WERI-Rb-1 (cell line): ENCODE results near the gene SMARCA4.

Experiments used
- DNase-seq: peaks from one replicate; pipeline ENCODE4 v3.0.0-alpha.2; 2020
- H3K27ac ChIP-seq: fragments of 250-450 bp; sonication (Bioruptor Pico); 2 replicates; pipeline ENCODE4 v1.5.1; 2020; ENCODE audit warnings: mild to moderate bottlenecking, moderate library complexity
- H3K27me3 ChIP-seq: fragments of 250-450 bp; sonication (Bioruptor Pico); 2 replicates; pipeline ENCODE4 v1.5.1; 2021; ENCODE audit warnings: mild to moderate bottlenecking, low read depth, moderate library complexity; ENCODE audit not compliant: insufficient read depth, severe bottlenecking
- H3K36me3 ChIP-seq: fragments of 250-450 bp; sonication (Bioruptor Pico); 2 replicates; pipeline ENCODE4 v1.5.1; 2020; ENCODE audit warnings: mild to moderate bottlenecking, moderate library complexity
- H3K4me3 ChIP-seq: 2 replicates; pipeline ENCODE4 v1.5.1; 2011; ENCODE audit warnings: low read depth, mild to moderate bottlenecking, control low read depth, low read length
- H3K9me3 ChIP-seq: fragments of 250-450 bp; sonication (Bioruptor Pico); 2 replicates; pipeline ENCODE4 v1.5.1; 2021; ENCODE audit warnings: mild to moderate bottlenecking, moderate library complexity; ENCODE audit not compliant: severe bottlenecking
- CTCF ChIP-seq: IDR thresholded peaks from 2 replicates; pipeline ENCODE4 v1.5.1; 2011; ENCODE audit warnings: low read depth, mild to moderate bottlenecking, control low read depth, inconsistent platforms, low read length

Gene SMARCA4

DNA sequence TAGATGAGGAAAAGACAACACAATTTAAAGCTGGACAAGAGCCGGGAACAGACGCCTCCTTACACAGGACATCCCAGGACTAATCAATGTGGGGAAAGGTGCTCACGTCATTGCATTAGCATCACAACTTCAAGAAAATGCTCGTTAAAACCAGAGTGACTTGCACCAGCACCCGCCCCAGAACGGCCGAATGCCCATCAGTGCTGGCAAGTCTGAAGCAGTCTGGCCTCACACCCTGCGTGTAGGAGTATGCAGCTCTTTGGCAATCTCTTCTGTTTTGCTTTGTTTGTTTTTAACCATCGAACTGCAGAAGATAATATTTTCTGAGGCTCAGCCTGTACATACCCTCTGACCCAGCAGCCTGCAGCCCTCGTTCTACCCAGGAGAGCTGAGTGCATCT lies 83.6 kb downstream of the SMARCA4 start:
- DNase-seq = no peak
- Histone ChIP-seq H3K9me3 (no peaks in the 10 kb centered on the region), H3K27me3 (no peaks in the 10 kb centered on the region), H3K4me3 (no peak overlapping the region), H3K27ac (no peak overlapping the region), H3K36me3 (peaks cover 87% of the 10 kb centered on the region)
- no peak for TF ChIP-seq CTCF

GRCh38 chr19:11045536-11045935 lies 84.7 kb downstream of the SMARCA4 start:
- Histone ChIP-seq H3K36me3 (peaks cover 89% of the 10 kb centered on the region), H3K27ac (no peak overlapping the region), H3K4me3 (no peak overlapping the region), H3K9me3 (no peaks in the 10 kb centered on the region), H3K27me3 (no peaks in the 10 kb centered on the region)
- no peak for TF ChIP-seq CTCF
- DNase-seq = no peak

- no peak for DNase-seq
- peaks cover 79% of the 10 kb centered on the region for H3K36me3 ChIP-seq
- no peak for TF ChIP-seq CTCF
- no peak overlapping the region for H3K27ac ChIP-seq
- no peaks in the 10 kb centered on the region for H3K9me3 ChIP-seq
- no peak overlapping the region for H3K4me3 ChIP-seq
- H3K27me3 ChIP-seq = no peaks in the 10 kb centered on the region
These were observed 86.0 kb downstream of the SMARCA4 start for GRCh38 chr19:11046605-11047354.

DNA sequence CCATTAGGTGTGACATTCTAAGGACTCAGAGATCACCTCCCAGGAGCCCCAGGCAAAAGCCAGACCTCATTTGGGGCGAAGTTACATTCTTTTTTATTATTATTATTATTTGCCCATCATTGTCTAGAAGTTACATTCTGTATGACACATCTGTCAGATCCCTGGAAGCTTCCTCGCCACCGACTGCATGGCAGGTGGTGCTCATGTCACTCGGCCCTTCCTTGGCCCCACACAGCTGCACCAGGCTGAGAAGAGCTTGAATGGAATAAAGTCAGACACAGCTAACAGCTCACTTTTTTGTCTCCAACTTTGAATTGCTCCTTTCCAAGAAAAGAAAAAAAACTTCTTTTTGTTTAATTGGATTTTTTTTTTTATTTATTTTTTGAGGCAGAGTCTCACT lies 87.0 kb downstream of the SMARCA4 start:
- H3K36me3 ChIP-seq = peaks cover 79% of the 10 kb centered on the region
- H3K27me3 ChIP-seq = no peaks in the 10 kb centered on the region
- H3K4me3 ChIP-seq = no peak overlapping the region
- TF ChIP-seq CTCF = no peak
- no peak overlapping the region for H3K27ac ChIP-seq
- no peaks in the 10 kb centered on the region for H3K9me3 ChIP-seq
- DNase-seq = no peak

DNA sequence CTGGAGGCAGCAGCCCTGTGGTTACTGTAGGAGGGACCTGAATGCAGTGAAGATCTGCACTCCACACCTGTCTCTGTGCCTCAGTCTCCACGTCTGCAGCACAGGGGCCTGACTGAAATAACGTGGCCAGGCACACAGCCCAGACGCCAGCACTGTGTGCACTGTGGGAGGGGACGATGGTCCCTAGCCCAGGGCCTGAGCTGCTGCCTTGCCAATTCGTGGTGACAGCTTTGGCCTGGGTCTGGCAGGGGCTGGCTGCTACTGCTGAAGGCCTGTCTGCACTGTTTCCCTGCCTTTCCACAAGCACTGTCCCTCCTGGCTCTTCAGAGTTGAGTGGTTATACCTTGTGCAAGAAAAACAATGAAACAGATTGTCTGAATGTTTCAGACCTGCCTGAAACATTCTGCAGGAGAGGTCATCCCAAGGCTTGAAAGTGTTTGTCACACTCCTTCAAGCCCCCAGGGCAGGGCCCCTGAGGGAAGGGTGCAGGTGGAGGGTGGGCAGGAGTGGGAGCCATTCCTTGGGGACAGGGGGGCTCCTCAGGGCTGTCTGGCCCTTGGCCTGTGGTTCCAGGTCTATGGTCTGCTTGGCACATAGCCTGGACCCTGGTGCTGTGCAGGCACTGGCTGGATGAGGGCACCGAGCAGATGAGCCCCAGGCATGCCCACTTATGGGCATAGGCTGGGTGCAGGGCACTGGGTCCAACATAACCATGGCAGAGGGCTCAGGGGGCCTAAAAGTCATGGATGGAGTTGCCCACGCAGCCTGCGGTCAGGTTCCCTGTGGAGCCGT lies 89.7 kb downstream of the SMARCA4 start:
- Histone ChIP-seq H3K9me3 (no peaks in the 10 kb centered on the region), H3K36me3 (peaks cover 77% of the 10 kb centered on the region), H3K27ac (no peak overlapping the region)

More for the DNA sequence above, 89.7 kb downstream of the SMARCA4 start:
- DNase-seq = no peak
- no peak for TF ChIP-seq CTCF
- Histone ChIP-seq H3K4me3 (no peak overlapping the region), H3K27me3 (no peaks in the 10 kb centered on the region)
